Measurements from ENCODE around the gene PRDM16. TPM values are rescaled to one million over a fixed set of nuclear protein-coding genes. Genes with fewer than 3 reads are reported as not detected.

The PRDM16 gene
- total and polyA plus RNA-seq, 2 of the 4 experiments (the other 2 are of a cell fraction), result 0.02 TPM; not detected in 1

DNA sequence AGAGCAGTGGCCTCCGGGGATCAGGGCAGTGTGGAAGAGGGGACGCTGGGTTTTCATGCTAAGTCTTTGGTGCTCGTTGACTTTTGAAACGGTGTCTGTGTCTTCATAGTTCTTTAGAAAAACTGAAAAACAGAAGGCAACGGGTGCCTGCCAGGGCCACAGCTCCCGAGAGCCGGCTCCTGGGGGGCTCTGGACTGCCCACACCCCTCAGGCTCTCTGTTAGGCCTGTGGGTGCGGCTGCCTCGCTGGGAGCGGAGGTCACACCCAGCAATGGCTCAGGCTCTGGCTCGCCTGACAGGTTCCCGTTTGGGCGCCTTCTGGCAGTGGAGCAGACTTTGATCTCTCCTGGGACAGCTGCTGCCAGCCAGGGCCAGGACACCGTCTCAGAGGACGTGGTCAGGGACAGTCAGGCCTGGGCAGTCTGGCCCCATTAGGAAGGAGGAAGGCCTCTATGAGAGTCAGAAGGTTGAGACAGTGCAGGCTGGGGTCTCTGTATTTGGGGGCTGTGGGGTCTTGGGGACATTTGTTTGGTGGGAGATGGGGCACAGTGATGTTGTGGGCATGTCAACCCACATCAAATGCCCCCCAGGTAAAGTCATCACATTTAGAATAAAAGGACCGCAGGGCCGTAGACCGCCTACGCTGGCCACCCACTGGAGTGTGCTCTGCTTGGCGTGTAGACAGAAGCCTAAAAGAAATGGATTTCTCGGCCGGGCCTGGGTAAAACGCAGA is 391.1 kb downstream of the PRDM16 start:
- no peak overlapping the region for H3K4me2 ChIP-seq (ENCODE audit: low read depth, low read length)
- no peaks in the 10 kb centered on the region for H3K79me1 ChIP-seq (ENCODE audit: low read depth in 1 of 2, low read length in 2 of 2)
- ATAC-seq (ENCODE audit: low read depth) (no peak), DNase-seq (no peak)
- intact Hi-C loops (cut with micrococcal nuclease) (no loop called here), dilution Hi-C loops (cut with HindIII; ENCODE audit: low sequenced_read_pairs, unreplicated experiment) (no loop called here), in situ Hi-C loops (cut with MboI; ENCODE audit: low sequenced_read_pairs) (no loop called here)
- H4K20me1 ChIP-seq (ENCODE audit: insufficient read depth, low read length), result no peaks in the 10 kb centered on the region
- H2AFZ ChIP-seq (replicated peaks; ENCODE audit: low read length, poor library complexity), result no peak overlapping the region
- H3K36me3 ChIP-seq (ENCODE audit: control insufficient read depth, insufficient read depth, low read length), result no peaks in the 10 kb centered on the region
- no peak overlapping the region for H4K5ac ChIP-seq (ENCODE audit: low read depth, low read length)
- H2BK20ac ChIP-seq (ENCODE audit: low read depth, low read length), result no peak overlapping the region
- WGBS, 2 experiments (ENCODE audit: extremely low coverage in 2 of 2, insufficient read length in 1 of 2), result 70% methylated on average over 15 of the region's 23 CpGs; no CpG with 5 or more reads in 1 of the 2 experiments
- no peak overlapping the region for H2AK9ac ChIP-seq (replicated peaks; ENCODE audit: low read depth, low read length, poor library complexity)
- H2AK5ac ChIP-seq (ENCODE audit: low read depth, low read length), result no peak overlapping the region
- no peak overlapping the region for H4K8ac ChIP-seq (ENCODE audit: low read depth in 2 of 2, low read length in 2 of 2)
- no peak overlapping the region for H3K9ac ChIP-seq (ENCODE audit: low read depth, low read length)
- peaks cover 21% of the 10 kb centered on the region for H3K27me3 ChIP-seq (ENCODE audit: control insufficient read depth, insufficient read depth, low read length)
- H2BK120ac ChIP-seq (ENCODE audit: low read depth, low read length), result no peak overlapping the region
- no peak overlapping the region for H3K27ac ChIP-seq (ENCODE audit: insufficient read depth, low read length)
- H3K56ac ChIP-seq (ENCODE audit: extremely low read depth, insufficient read depth, low read length), result no peak overlapping the region
- H3K18ac ChIP-seq (ENCODE audit: low read depth, low read length), result no peak overlapping the region
- no peak overlapping the region for H3K4ac ChIP-seq (ENCODE audit: low read depth, low read length)
- no peak overlapping the region for H3K14ac ChIP-seq (replicated peaks; ENCODE audit: low read depth, low read length)
- no peak overlapping the region for H3K4me3 ChIP-seq (ENCODE audit: insufficient read depth, low read depth, low read length)
- POLR2A ChIA-PET (ENCODE audit: unreplicated experiment), result no interaction called here
- no peak overlapping the region for H4K91ac ChIP-seq (ENCODE audit: insufficient read depth, low read depth, low read length)
- no peak overlapping the region for H3K23ac ChIP-seq (ENCODE audit: low read depth, low read length)
- CTCF ChIA-PET, result no interaction called here
- H3K9me3 ChIP-seq (ENCODE audit: control insufficient read depth, insufficient read depth, low read length), result no peaks in the 10 kb centered on the region
- no peak overlapping the region for H2BK15ac ChIP-seq (ENCODE audit: low read depth, low read length)
- no TSS peak for BruUV-seq (replicated peaks)
- TF ChIP-seq RCOR1 (IDR thresholded peaks at IDR 0.05; ENCODE audit: insufficient replicate concordance, low read length), result no peak
- no peak for TF ChIP-seq POLR2A (IDR thresholded peaks at IDR 0.05; ENCODE audit: low read depth, low read length)
- no peak for TF ChIP-seq NFE2L2 (IDR thresholded peaks at IDR 0.05; ENCODE audit: low read depth, low read length)
- TF ChIP-seq, protein P1, sequence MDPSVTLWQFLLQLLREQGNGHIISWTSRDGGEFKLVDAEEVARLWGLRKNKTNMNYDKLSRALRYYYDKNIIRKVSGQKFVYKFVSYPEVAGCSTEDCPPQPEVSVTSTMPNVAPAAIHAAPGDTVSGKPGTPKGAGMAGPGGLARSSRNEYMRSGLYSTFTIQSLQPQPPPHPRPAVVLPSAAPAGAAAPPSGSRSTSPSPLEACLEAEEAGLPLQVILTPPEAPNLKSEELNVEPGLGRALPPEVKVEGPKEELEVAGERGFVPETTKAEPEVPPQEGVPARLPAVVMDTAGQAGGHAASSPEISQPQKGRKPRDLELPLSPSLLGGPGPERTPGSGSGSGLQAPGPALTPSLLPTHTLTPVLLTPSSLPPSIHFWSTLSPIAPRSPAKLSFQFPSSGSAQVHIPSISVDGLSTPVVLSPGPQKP (IDR thresholded peaks at IDR 0.05; ENCODE audit: borderline replicate concordance, low read depth, low read length), result no peak
- no peak for TF ChIP-seq BHLHE40 (IDR thresholded peaks at IDR 0.05; ENCODE audit: low read depth, low read length)
- TF ChIP-seq CEBPB (IDR thresholded peaks at IDR 0.05; ENCODE audit: low read depth, low read length), result no peak
- no peak for TF ChIP-seq CHD1 (IDR thresholded peaks at IDR 0.05; ENCODE audit: low read depth, low read length)
- no peak for TF ChIP-seq USF2 (IDR thresholded peaks at IDR 0.05; ENCODE audit: low read depth, low read length)
- no peak for TF ChIP-seq RFX5 (IDR thresholded peaks at IDR 0.05; ENCODE audit: low read depth, low read length)
- TF ChIP-seq FOS (IDR thresholded peaks at IDR 0.05; ENCODE audit: low read depth, low read length), result no peak
- TF ChIP-seq MAZ (IDR thresholded peaks at IDR 0.05; ENCODE audit: borderline replicate concordance, low read depth, low read length), result no peak
- no peak for TF ChIP-seq MXI1 (IDR thresholded peaks at IDR 0.05; ENCODE audit: borderline replicate concordance, low read depth, low read length)
- no peak for TF ChIP-seq SMC3 (IDR thresholded peaks at IDR 0.05; ENCODE audit: low read depth, low read length)
- no peak for TF ChIP-seq MAFK (IDR thresholded peaks at IDR 0.05; ENCODE audit: low read depth, low read length)
- TF ChIP-seq, protein P2, sequence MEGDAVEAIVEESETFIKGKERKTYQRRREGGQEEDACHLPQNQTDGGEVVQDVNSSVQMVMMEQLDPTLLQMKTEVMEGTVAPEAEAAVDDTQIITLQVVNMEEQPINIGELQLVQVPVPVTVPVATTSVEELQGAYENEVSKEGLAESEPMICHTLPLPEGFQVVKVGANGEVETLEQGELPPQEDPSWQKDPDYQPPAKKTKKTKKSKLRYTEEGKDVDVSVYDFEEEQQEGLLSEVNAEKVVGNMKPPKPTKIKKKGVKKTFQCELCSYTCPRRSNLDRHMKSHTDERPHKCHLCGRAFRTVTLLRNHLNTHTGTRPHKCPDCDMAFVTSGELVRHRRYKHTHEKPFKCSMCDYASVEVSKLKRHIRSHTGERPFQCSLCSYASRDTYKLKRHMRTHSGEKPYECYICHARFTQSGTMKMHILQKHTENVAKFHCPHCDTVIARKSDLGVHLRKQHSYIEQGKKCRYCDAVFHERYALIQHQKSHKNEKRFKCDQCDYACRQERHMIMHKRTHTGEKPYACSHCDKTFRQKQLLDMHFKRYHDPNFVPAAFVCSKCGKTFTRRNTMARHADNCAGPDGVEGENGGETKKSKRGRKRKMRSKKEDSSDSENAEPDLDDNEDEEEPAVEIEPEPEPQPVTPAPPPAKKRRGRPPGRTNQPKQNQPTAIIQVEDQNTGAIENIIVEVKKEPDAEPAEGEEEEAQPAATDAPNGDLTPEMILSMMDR (conservative IDR thresholded peaks at IDR 0.05; ENCODE audit: low read depth, low read length), result no peak
- no peak overlapping the region for H2BK5ac ChIP-seq (ENCODE audit: low read depth, low read length, poor library complexity, severe bottlenecking)
- H3K4me1 ChIP-seq (ENCODE audit: control insufficient read depth, insufficient read depth, low read length), result no peaks in the 10 kb centered on the region
- H3K9me1 ChIP-seq (ENCODE audit: insufficient read depth, low read length), result no peaks in the 10 kb centered on the region
